Right cardiac atrium (tissue), 5 donors: ENCODE data around the gene RLF. TPM values are rescaled to one million over a fixed set of nuclear protein-coding genes. Genes with fewer than 3 reads are reported as not detected.

ENCODE experiments used
- ATAC-seq, 2 donors: fragments of 200-7000 bp; cut with Tn5 transposase; one replicate each; pipeline versions ENCODE4 v1.8.0 to v1.9.1; 2020; ENCODE audit warnings: moderate library complexity in 2 of 2, mild to moderate bottlenecking in 1 of 2
- DNase-seq, 3 donors: peaks; one replicate each; pipeline ENCODE4 v3.0.0-alpha.2; 2020
- H3K27ac ChIP-seq: one replicate; pipeline ENCODE4 v1.5.1; 2013; ENCODE audit warnings: mild to moderate bottlenecking, low read length, control low read depth, moderate library complexity
- H3K27me3 ChIP-seq: one replicate; pipeline ENCODE4 v1.6.1; 2013; ENCODE audit not compliant: control insufficient read depth, insufficient read depth
- H3K4me1 ChIP-seq: one replicate; pipeline ENCODE4 v1.6.1; 2013; ENCODE audit warnings: low read length; ENCODE audit not compliant: control insufficient read depth, insufficient read depth
- H3K4me3 ChIP-seq: one replicate; pipeline ENCODE4 v1.5.1; 2013; ENCODE audit warnings: low read length, control low read depth
- H3K9me3 ChIP-seq: one replicate; pipeline ENCODE4 v1.6.1; 2013; ENCODE audit warnings: low read length; ENCODE audit not compliant: control insufficient read depth
- WGBS: extraction: QIAGEN DNeasy Blood & Tissue Kit; methylation state at CpG from one replicate; pipeline ENCODE4 v1.1.7; 2013; 5-methylcytosine and 5-hydroxymethylcytosine counted together
- intact Hi-C, 4 donors: fragments of 100-400 bp; cut with DNase I; formaldehyde crosslinking; loops; one replicate each; pipeline versions ENCODE4 v1.11.0 to v1.14.0; 2022 to 2023
- polyA plus RNA-seq: library from polyadenylated mRNA; stranded (reverse); fragments of 200-250 nt; gene quantifications from one replicate; pipeline ENCODE4 v1.2.3, GENCODE V29; 2013
- total RNA-seq, 4 donors: library from RNA; stranded (reverse); fragmentation: NEBNext Ultra II Directional; extraction: Animal tissue kit (Norgen Biotek cat#: 25700); gene quantifications; one replicate each; pipeline ENCODE4 v1.2.1, GENCODE V29; 2021
- donor health status: healthy with polysubstance abuse.
- donor health status: DM: no; HTN: yes; CAD: no.
- donor health status: DM: no; HTN: no; CAD: no.
- donor health status: DM: no; HTN: yes; CAD: no; lungs with severe emphysema.
- donor health status: DM: yes; HTN: yes; CAD: no.

The RLF gene
- total and polyA plus RNA-seq, 5 donors = 4.9 to 14.9 (median 14.1) TPM

DNA sequence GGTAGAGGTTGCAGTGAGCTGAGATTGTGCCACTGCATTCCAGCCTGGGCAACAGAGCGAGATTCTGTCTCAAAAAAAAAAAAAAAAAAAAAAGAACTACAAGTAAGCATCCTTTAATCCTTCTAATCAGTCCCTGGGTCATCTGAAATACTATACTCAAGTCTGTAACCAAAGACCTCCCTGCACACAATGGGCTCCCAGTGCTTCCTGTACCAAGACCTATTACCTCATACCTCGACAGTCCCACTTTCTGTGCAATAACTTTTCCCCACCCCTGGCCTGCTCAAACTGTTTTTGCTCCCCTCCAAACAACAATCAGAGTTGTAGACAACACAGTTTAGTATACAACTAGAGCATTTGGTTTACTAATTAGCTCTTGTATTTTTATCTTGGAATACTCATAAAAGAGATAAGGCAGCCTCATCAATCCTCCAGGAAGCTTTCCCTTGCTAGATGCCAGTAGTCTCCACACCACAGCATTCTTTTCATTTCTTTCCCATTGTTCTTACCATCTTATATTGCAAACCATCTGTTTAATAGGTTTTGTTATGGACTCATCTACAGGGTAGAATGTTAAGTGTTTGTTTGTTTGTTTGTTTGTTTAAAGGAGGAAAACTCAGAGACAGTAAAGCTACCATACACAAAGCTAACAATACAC lies 19.2 kb upstream of the RLF start:
- WGBS = 33% methylated on average over 2 of the region's 2 CpGs
- H3K27ac ChIP-seq = no peak overlapping the region
- no peak for ATAC-seq

GRCh38 chr1:40143891-40144575 lies 17.2 kb upstream of the RLF start:
- 13% methylated on average over 7 of the region's 7 CpGs for WGBS
- ATAC-seq = peak; percentile 78 to 83
- H3K27ac ChIP-seq = no peak overlapping the region
- H3K27me3 ChIP-seq = no peaks in the 10 kb centered on the region
- H3K4me3 ChIP-seq = no peak overlapping the region
- H3K4me1 ChIP-seq = no peaks in the 10 kb centered on the region
- peak in 2 of 3 donors; percentile 18 to 48 for DNase-seq
- intact Hi-C loops = loop anchor here (2.0 to 10.0 kb wide), 3 partner anchors 193 to 261 kb away; no protein-coding TSS in a partner anchor
- no peaks in the 10 kb centered on the region for H3K9me3 ChIP-seq

More for the DNA sequence above, 19.2 kb upstream of the RLF start:
- no peak overlapping the region for H3K4me3 ChIP-seq
- no peaks in the 10 kb centered on the region for H3K4me1 ChIP-seq
- no peaks in the 10 kb centered on the region for H3K27me3 ChIP-seq
- no peak for DNase-seq
- H3K9me3 ChIP-seq = no peaks in the 10 kb centered on the region
- intact Hi-C loops = loop anchor here in 3 of 4 donors (5.0 to 10.0 kb wide), 2 partner anchors 195 to 263 kb away; no protein-coding TSS in a partner anchor

GRCh38 chr1:40151457-40152079 lies 9.6 kb upstream of the RLF start:
- Histone ChIP-seq H3K27ac (no peak overlapping the region), H3K27me3 (no peaks in the 10 kb centered on the region), H3K4me3 (no peak overlapping the region), H3K4me1 (no peaks in the 10 kb centered on the region), H3K9me3 (no peaks in the 10 kb centered on the region)
- 84% methylated on average over 6 of the region's 6 CpGs for WGBS
- ATAC-seq = no peak
- intact Hi-C loops = loop anchor here in 2 of 4 donors (5.0 to 10.0 kb wide), 3 partner anchors 163 to 191 kb away; partner anchors contain the start of gene COL9A2 (in 1 of the 2)
- DNase-seq = no peak

DNA sequence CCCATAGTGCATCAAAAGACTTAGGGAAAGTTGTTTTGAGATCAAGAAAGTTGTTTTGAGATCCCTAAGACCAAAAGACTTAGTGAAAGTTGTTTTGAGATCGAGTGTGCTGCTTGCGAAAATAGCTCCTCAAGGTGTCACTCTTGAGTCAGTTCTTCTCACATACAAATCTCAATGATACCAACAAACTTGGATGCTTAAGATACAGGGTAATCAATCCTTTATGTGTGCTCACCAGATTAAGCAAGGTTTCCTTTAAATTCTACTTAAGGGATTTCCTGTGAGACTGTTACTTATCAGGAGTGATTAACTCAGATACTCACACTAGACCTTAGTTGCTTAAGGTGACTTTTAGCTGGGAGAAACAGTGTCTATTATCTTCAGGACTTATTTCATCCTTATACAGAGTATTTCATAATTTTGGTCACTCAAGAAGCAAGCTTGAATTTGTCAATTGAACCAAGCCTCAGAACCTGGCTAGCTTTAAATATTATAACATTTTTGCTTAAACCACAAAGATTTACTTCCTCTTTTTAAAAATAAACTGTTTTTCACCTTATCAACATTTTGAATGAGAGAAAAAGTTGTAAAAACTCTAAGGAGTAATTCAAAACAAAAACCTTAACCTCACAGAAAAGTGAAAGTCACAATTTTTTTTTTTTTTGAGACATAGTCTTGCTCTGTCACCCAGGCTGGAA lies 8.0 kb upstream of the RLF start:
- no peak overlapping the region for H3K4me3 ChIP-seq
- DNase-seq (no peak), ATAC-seq (peak; percentile 39 to 43)
- intact Hi-C loops = loop anchor here in 2 of 4 donors (5.0 to 10.0 kb wide), 3 partner anchors 162 to 189 kb away; partner anchors contain the start of gene COL9A2 (in 1 of the 2)
- no peaks in the 10 kb centered on the region for H3K9me3 ChIP-seq
- WGBS = under 1% methylated on average over 2 of the region's 2 CpGs
- no peaks in the 10 kb centered on the region for H3K4me1 ChIP-seq
- H3K27ac ChIP-seq = no peak overlapping the region
- no peaks in the 10 kb centered on the region for H3K27me3 ChIP-seq

DNA sequence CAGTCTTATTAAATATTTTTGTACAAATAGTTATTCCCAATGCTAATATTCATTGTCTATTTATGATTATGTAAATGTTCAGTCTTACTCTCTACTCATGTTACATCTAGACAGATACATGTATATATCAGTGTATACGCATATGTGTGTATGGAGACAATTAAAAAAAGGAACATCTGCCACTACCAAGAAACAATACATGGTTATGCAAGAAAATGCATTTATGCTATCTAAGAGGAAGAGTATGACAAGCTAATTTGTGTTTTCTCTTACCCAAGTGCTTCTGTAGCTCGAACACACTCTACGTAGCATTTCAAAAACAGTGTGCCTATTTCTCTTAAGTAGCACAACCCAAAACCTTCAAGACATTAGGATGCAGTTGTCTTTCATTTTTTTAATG lies 6.1 kb upstream of the RLF start:
- Histone ChIP-seq H3K27me3 (no peaks in the 10 kb centered on the region), H3K9me3 (no peaks in the 10 kb centered on the region), H3K27ac (no peak overlapping the region), H3K4me1 (no peaks in the 10 kb centered on the region), H3K4me3 (no peak overlapping the region)
- intact Hi-C loops = loop anchor here in 1 of 4 donors (10.0 kb wide), 1 partner anchor 160 kb away; the partner anchor contains the start of gene COL9A2
- no peak for DNase-seq
- ATAC-seq = no peak
- 83% methylated on average over 3 of the region's 3 CpGs for WGBS

GRCh38 chr1:40155910-40156309 lies 5.3 kb upstream of the RLF start:
- H3K4me3 ChIP-seq = no peak overlapping the region
- intact Hi-C loops = loop anchor here in 1 of 4 donors (10.0 kb wide), 1 partner anchor 159 kb away; the partner anchor contains the start of gene COL9A2
- DNase-seq (no peak), ATAC-seq (no peak)
- WGBS = 54% methylated on average over 3 of the region's 3 CpGs
- no peaks in the 10 kb centered on the region for H3K4me1 ChIP-seq
- H3K27ac ChIP-seq = no peak overlapping the region
- H3K9me3 ChIP-seq = no peaks in the 10 kb centered on the region
- no peaks in the 10 kb centered on the region for H3K27me3 ChIP-seq

DNA sequence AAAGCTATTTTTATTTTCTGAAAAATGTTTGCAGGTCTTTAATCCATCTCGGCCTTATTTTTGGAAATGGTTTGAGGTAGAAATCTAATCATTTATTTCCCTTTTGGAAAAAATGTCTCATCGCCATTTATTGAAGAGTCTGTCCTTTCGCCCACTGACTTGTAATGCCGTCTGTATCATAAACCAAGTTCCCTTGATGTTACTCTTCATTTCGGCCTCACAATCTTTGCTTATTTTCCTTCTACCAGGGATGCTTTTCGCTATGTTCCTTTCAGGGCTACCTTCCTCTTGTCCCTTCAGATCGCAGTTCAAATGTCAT lies 422 bp upstream of the RLF start:
- Histone ChIP-seq H3K9me3 (no peaks in the 10 kb centered on the region), H3K27ac (peak overlapping the region; percentile 70), H3K4me3 (peak overlapping the region; percentile 34), H3K27me3 (no peaks in the 10 kb centered on the region), H3K4me1 (peaks cover 3% of the 10 kb centered on the region)
- no peak for ATAC-seq
- intact Hi-C loops = no loop called here
- DNase-seq = no peak
- 37% methylated on average over 7 of the region's 7 CpGs for WGBS

GRCh38 chr1:40161888-40162397 lies 756 bp downstream of the RLF start:
- H3K9me3 ChIP-seq = no peaks in the 10 kb centered on the region
- under 1% methylated on average over 16 of the region's 16 CpGs for WGBS
- H3K4me3 ChIP-seq = peak overlapping the region; percentile 82
- ATAC-seq = no peak
- H3K4me1 ChIP-seq = peaks cover 3% of the 10 kb centered on the region
- intact Hi-C loops = no loop called here
- DNase-seq = no peak
- H3K27me3 ChIP-seq = no peaks in the 10 kb centered on the region
- peak overlapping the region; percentile 88 for H3K27ac ChIP-seq

- Histone ChIP-seq H3K9me3 (no peaks in the 10 kb centered on the region), H3K4me3 (peak overlapping the region; percentile 82), H3K27ac (no peak overlapping the region), H3K27me3 (no peaks in the 10 kb centered on the region), H3K4me1 (peaks cover 3% of the 10 kb centered on the region)
- ATAC-seq (no peak), DNase-seq (no peak)
- WGBS = 7% methylated on average over 4 of the region's 4 CpGs
- intact Hi-C loops = no loop called here
Measured at GRCh38 chr1:40162753-40163441, 1.7 kb downstream of the RLF start.

DNA sequence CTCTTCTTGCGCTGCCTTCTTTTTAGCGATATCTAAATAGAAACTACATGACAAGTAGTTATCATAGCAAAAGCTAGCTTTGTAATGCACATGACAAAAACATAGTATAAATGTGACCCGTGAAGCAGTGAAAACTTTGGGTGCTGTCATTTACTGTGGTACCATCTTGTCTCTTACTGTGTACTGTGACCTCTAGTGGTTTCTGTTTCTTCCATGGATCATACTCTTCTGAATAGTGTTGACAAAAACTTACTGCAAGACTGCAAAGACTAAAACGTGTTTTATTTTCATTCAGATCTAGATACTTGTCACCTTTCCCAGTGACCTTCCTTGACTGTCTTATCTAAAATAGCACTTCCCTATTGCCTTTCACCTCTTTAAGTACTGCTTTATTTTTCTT lies 6.1 kb downstream of the RLF start:
- Histone ChIP-seq H3K4me1 (peaks cover 3% of the 10 kb centered on the region), H3K9me3 (no peaks in the 10 kb centered on the region), H3K4me3 (no peak overlapping the region), H3K27me3 (no peaks in the 10 kb centered on the region), H3K27ac (no peak overlapping the region)
- ATAC-seq (no peak), DNase-seq (no peak)
- intact Hi-C loops = no loop called here
- 77% methylated on average over 4 of the region's 4 CpGs for WGBS
